HEK293 (cell line): ENCODE data around the gene CSMD2.

Experiments used
- CTCF ChIA-PET: fragments of 350-600 bp; formaldehyde crosslinking; extraction: SDS; loops from one replicate; lab custom pipeline; 2021; ENCODE audit warnings: antibody characterized with exemption; lab: Yijun Ruan, JAX
- POLR2A ChIA-PET: fragments of 300-600 bp; formaldehyde crosslinking; extraction: SDS; loops from one replicate; lab custom pipeline; 2020; ENCODE audit warnings: antibody characterized with exemption, inconsistent platforms; lab: Yijun Ruan, JAX
- H3K27ac ChIP-seq: fragments of 200-500 bp; sonication (Bioruptor generic); 2 replicates; pipeline ENCODE4 v1.5.1; 2014; ENCODE audit warnings: low read depth, low read length, control low read depth, inconsistent platforms; ENCODE audit errors: extremely low read depth
- H3K36me3 ChIP-seq, 2 experiments: fragments of 200-500 bp in 1 of 2; sonication (Bioruptor generic) in 1 of 2; 1 replicate in 1 of 2; 2 replicates in 1 of 2; pipeline ENCODE4 v1.5.1; 2014 to 2017; ENCODE audit warnings: inconsistent platforms in 2 of 2, low read length in 2 of 2; ENCODE audit not compliant: control insufficient read depth in 2 of 2, insufficient read depth in 1 of 2
- H3K4me1 ChIP-seq: fragments of 200-500 bp; sonication (Bioruptor generic); 2 replicates; pipeline ENCODE4 v1.5.1; 2014; ENCODE audit warnings: mild to moderate bottlenecking, low read length, inconsistent platforms; ENCODE audit not compliant: control insufficient read depth, insufficient read depth
- H3K4me3 ChIP-seq: 2 replicates; pipeline ENCODE4 v1.5.1; 2011; ENCODE audit warnings: low read depth, mild to moderate bottlenecking, control low read depth, low read length, moderate library complexity
- H3K9me3 ChIP-seq: fragments of 200-500 bp; sonication (Bioruptor generic); 2 replicates; pipeline ENCODE4 v1.5.1; 2014; ENCODE audit warnings: low read depth, low read length, inconsistent platforms; ENCODE audit not compliant: control insufficient read depth, insufficient read depth
- CTCF ChIP-seq: fragments of 450-650 bp; formaldehyde crosslinking; IDR thresholded peaks from 2 replicates; pipeline ENCODE4 v1.5.1; 2016; ENCODE audit warnings: missing biosample characterization, missing genetic modification characterization
- HOXD13 ChIP-seq: sonication (generic); formaldehyde crosslinking; IDR thresholded peaks from 2 replicates; pipeline ENCODE4 v1.8.0; 2022; ENCODE audit warnings: missing genetic modification reagents, borderline replicate concordance
- MEIS1 ChIP-seq: sonication (generic); formaldehyde crosslinking; IDR thresholded peaks from 2 replicates; pipeline ENCODE4 v1.8.1; 2022; ENCODE audit warnings: missing genetic modification reagents, mild to moderate bottlenecking, borderline replicate concordance
- MZF1 ChIP-seq: fragments of 450-650 bp; formaldehyde crosslinking; IDR thresholded peaks from 2 replicates; pipeline ENCODE4 v1.5.1; 2017; ENCODE audit warnings: missing biosample characterization, missing genetic modification characterization, borderline replicate concordance
- PRDM2 ChIP-seq: fragments of 450-650 bp; formaldehyde crosslinking; IDR thresholded peaks from 2 replicates; pipeline ENCODE4 v1.5.1; 2016; ENCODE audit warnings: missing biosample characterization, missing genetic modification characterization, borderline replicate concordance
- REST ChIP-seq: fragments of 450-650 bp; formaldehyde crosslinking; IDR thresholded peaks from 2 replicates; pipeline ENCODE4 v1.5.1; 2016; ENCODE audit warnings: missing biosample characterization, missing genetic modification characterization
- ZBTB21 ChIP-seq: fragments of 450-650 bp; formaldehyde crosslinking; IDR thresholded peaks from 2 replicates; pipeline ENCODE4 v1.5.1; 2017; ENCODE audit warnings: missing biosample characterization, missing genetic modification characterization
- ZIC2 ChIP-seq: fragments of 450-650 bp; formaldehyde crosslinking; IDR thresholded peaks from 2 replicates; pipeline ENCODE4 v1.5.1; 2016; ENCODE audit warnings: missing biosample characterization, missing genetic modification characterization
- ZNF433 ChIP-seq: fragments of 450-650 bp; formaldehyde crosslinking; IDR thresholded peaks from 2 replicates; pipeline ENCODE4 v1.5.1; 2016; ENCODE audit warnings: missing biosample characterization, missing genetic modification characterization, low read depth
- ZNF449 ChIP-seq: fragments of 450-650 bp; formaldehyde crosslinking; IDR thresholded peaks from 2 replicates; pipeline ENCODE4 v1.5.1; 2017; ENCODE audit warnings: missing biosample characterization, mild to moderate bottlenecking, missing genetic modification characterization, moderate library complexity
- ZNF558 ChIP-seq: fragments of 450-650 bp; formaldehyde crosslinking; IDR thresholded peaks from 2 replicates; pipeline ENCODE4 v1.5.1; 2016; ENCODE audit warnings: missing biosample characterization, missing genetic modification characterization
- ZNF585B ChIP-seq: fragments of 450-650 bp; formaldehyde crosslinking; IDR thresholded peaks from 2 replicates; pipeline ENCODE4 v1.5.1; 2016; ENCODE audit warnings: missing biosample characterization, missing genetic modification characterization

Gene CSMD2

GRCh38 chr1:34113887-34114286 lies 51.1 kb downstream of the CSMD2 start (continued):
- TF ChIP-seq ZNF585B = no peak
- TF ChIP-seq MZF1 (tag by site-specific recombination) = no peak
- TF ChIP-seq ZIC2 (tag by site-specific recombination) = no peak
- TF ChIP-seq MEIS1 = no peak
- no peak for TF ChIP-seq ZNF558 (tag by site-specific recombination)

GRCh38 chr1:34113362-34113761 lies 51.7 kb downstream of the CSMD2 start:
- ChIA-PET POLR2A (interaction anchor here (1.0 kb wide), 1 partner anchor 51 kb away, joined by 5 read pairs; no protein-coding TSS in a partner anchor), CTCF (interaction anchor here (0.6 to 2.8 kb wide), 8 partner anchors 10 to 480 kb away, joined by 3 to 23 read pairs (median 4); no protein-coding TSS in a partner anchor)
- Histone ChIP-seq H3K4me3 (no peak overlapping the region), H3K4me1 (no peaks in the 10 kb centered on the region), H3K27ac (no peak overlapping the region), H3K36me3 (no peaks in the 10 kb centered on the region), H3K9me3 (no peaks in the 10 kb centered on the region)
- no peak for TF ChIP-seq ZBTB21 (tag by site-specific recombination)

- ChIA-PET POLR2A (no interaction called here), CTCF (no interaction called here)
- H3K27ac ChIP-seq = no peak overlapping the region
- no peaks in the 10 kb centered on the region for H3K4me1 ChIP-seq
- H3K4me3 ChIP-seq = no peak overlapping the region
- no peaks in the 10 kb centered on the region for H3K36me3 ChIP-seq
- TF ChIP-seq ZNF449 (tag by site-specific recombination) = no peak
- TF ChIP-seq PRDM2 (tag by site-specific recombination) = no peak
- no peak for TF ChIP-seq HOXD13 (CRISPR knock-in tag)
- TF ChIP-seq ZNF433 = no peak
- no peaks in the 10 kb centered on the region for H3K9me3 ChIP-seq
Observed at GRCh38 chr1:34108711-34109110, 56.3 kb downstream of the CSMD2 start.

- POLR2A ChIA-PET = no interaction called here
- H3K36me3 ChIP-seq = no peaks in the 10 kb centered on the region
- CTCF ChIA-PET = no interaction called here
- no peak overlapping the region for H3K27ac ChIP-seq
- H3K4me3 ChIP-seq = no peak overlapping the region
- TF ChIP-seq CTCF (tag by site-specific recombination) (no peak), REST (tag by site-specific recombination) (peak; percentile 48; the same call in 1 of the 2 replicates)
- TF ChIP-seq, all 188 proteins: peak for 1
- no peaks in the 10 kb centered on the region for H3K4me1 ChIP-seq
- H3K9me3 ChIP-seq = no peaks in the 10 kb centered on the region
Observed at GRCh38 chr1:34108269-34108668, 56.8 kb downstream of the CSMD2 start.
